ENCODE data around the gene LHFPL3. TPM values are rescaled to one million over a fixed set of nuclear protein-coding genes. Genes with fewer than 3 reads are reported as not detected.

LHFPL3 gene
- total and polyA plus RNA-seq, 2 donors (not counting 3 experiments of a cell fraction or from before 2014, with no cell fraction given) = not detected

DNA sequence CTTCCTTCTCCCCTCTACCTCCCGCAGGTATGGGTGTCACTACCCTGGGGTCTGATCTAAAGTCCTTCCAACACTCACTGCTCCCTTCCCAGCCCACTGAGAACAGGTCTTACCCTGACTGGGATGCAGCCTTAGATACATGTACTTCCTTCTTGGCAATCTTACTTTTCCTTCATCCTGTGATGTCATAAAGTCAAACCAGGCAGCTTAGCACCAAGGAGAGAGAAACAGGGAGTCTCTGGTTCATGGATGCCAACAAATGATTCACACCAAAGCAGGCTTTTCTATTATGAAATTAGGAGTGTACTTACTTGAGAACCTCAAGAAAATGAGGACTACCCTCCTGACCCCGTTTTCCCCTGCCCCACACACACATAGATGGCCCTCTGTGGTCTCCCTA lies 574.6 kb downstream of the LHFPL3 start:
- Histone ChIP-seq H3K27me3 (ENCODE audit: control insufficient read depth in 2 of 2, insufficient read depth in 2 of 2, low read length in 2 of 2) (peaks cover 4 to 12% of the 10 kb centered on the region in 2 experiments), H3K9me3 (replicated peaks; ENCODE audit: control insufficient read depth, insufficient read depth, low read length) (no peaks in the 10 kb centered on the region), H4K20me1 (replicated peaks; ENCODE audit: control insufficient read depth, extremely low read depth, insufficient read depth, low read length) (no peaks in the 10 kb centered on the region), H3K9ac (replicated peaks; ENCODE audit: extremely low read depth, insufficient read depth, low read length) (no peak overlapping the region), H3K36me3 (ENCODE audit: control insufficient read depth in 2 of 2, extremely low read depth in 1 of 2, insufficient read depth in 2 of 2, low read length in 2 of 2) (no peaks in the 10 kb centered on the region), H3K4me3 (replicated peaks in 1 of 3; ENCODE audit: insufficient read depth in 1 of 3, low read depth in 1 of 3, low read length in 3 of 3) (no peak overlapping the region), H3K4me2 (ENCODE audit: insufficient read depth, low read length) (no peak overlapping the region), H3K9me1 (replicated peaks; ENCODE audit: control insufficient read depth, extremely low read depth, insufficient read depth, low read length) (no peaks in the 10 kb centered on the region), H3K79me2 (ENCODE audit: control insufficient read depth, insufficient read depth, low read length) (no peaks in the 10 kb centered on the region), H2AFZ (ENCODE audit: low read depth, low read length) (no peak overlapping the region), H3K4me1 (ENCODE audit: control insufficient read depth, extremely low read depth, insufficient read depth, low read length) (no peaks in the 10 kb centered on the region), H3K27ac (ENCODE audit: insufficient read depth, low read depth, low read length) (no peak overlapping the region)
- dilution Hi-C loops (cut with MboI; ENCODE audit: extremely low pct_ligation_motif_present, low sequenced_read_pairs) (no loop called here), intact Hi-C loops (cut with micrococcal nuclease) (no loop called here)
- DNase-seq (ENCODE audit: low read depth, low spot score) (no peak), FAIRE-seq (no peak)
- BruUV-seq (replicated peaks) = no TSS peak
- TF ChIP-seq FOS (IDR thresholded peaks at IDR 0.05; ENCODE audit: borderline replicate concordance, insufficient read depth, low read length) (no peak), POLR2AphosphoS5 (IDR thresholded peaks at IDR 0.05; ENCODE audit: insufficient read depth, low read depth, low read length) (no peak), MYC (IDR thresholded peaks at IDR 0.05; ENCODE audit: low read depth, low read length) (no peak), GATA2 (IDR thresholded peaks at IDR 0.05; ENCODE audit: insufficient read depth, insufficient read length, low read depth, low read length) (no peak), POLR2A (IDR thresholded peaks at IDR 0.05; ENCODE audit: low read depth, low read length) (no peak), JUN (IDR thresholded peaks at IDR 0.05; ENCODE audit: borderline replicate concordance, insufficient read depth, insufficient read length, low read depth) (no peak), EZH2 (IDR thresholded peaks at IDR 0.05; ENCODE audit: borderline replicate concordance, low read depth, low read length, severe bottlenecking) (no peak)
- TF ChIP-seq, protein P1, sequence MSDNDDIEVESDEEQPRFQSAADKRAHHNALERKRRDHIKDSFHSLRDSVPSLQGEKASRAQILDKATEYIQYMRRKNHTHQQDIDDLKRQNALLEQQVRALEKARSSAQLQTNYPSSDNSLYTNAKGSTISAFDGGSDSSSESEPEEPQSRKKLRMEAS (IDR thresholded peaks at IDR 0.05; ENCODE audit: insufficient read depth, insufficient read length) = no peak
- TF ChIP-seq, protein P2, sequence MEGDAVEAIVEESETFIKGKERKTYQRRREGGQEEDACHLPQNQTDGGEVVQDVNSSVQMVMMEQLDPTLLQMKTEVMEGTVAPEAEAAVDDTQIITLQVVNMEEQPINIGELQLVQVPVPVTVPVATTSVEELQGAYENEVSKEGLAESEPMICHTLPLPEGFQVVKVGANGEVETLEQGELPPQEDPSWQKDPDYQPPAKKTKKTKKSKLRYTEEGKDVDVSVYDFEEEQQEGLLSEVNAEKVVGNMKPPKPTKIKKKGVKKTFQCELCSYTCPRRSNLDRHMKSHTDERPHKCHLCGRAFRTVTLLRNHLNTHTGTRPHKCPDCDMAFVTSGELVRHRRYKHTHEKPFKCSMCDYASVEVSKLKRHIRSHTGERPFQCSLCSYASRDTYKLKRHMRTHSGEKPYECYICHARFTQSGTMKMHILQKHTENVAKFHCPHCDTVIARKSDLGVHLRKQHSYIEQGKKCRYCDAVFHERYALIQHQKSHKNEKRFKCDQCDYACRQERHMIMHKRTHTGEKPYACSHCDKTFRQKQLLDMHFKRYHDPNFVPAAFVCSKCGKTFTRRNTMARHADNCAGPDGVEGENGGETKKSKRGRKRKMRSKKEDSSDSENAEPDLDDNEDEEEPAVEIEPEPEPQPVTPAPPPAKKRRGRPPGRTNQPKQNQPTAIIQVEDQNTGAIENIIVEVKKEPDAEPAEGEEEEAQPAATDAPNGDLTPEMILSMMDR (IDR thresholded peaks at IDR 0.05; ENCODE audit: extremely low read depth in 1 of 2, insufficient read depth in 1 of 2, low read depth in 1 of 2, low read length in 2 of 2) = no peak
- ChIA-PET CTCF (no interaction called here), POLR2A (no interaction called here)

Data from endothelial cell of umbilical vein (primary cell).